ENCODE results near the gene EML2. TPM values are rescaled to one million over a fixed set of nuclear protein-coding genes. Genes with fewer than 3 reads are reported as not detected.

The EML2 gene
- total and polyA plus RNA-seq, 2 of the 4 experiments (the other 2 are of a cell fraction): 11.8 to 25.3 TPM

- Histone ChIP-seq H2BK5ac (ENCODE audit: low read depth, low read length, poor library complexity, severe bottlenecking) (no peak overlapping the region), H4K20me1 (ENCODE audit: insufficient read depth, low read length) (no peaks in the 10 kb centered on the region; the same call in 1 of the 2 replicates), H2BK120ac (ENCODE audit: low read depth, low read length) (no peak overlapping the region), H2AFZ (replicated peaks; ENCODE audit: low read length, poor library complexity) (no peak overlapping the region), H3K56ac (ENCODE audit: extremely low read depth, insufficient read depth, low read length) (no peak overlapping the region), H2AK9ac (replicated peaks; ENCODE audit: low read depth, low read length, poor library complexity) (no peak overlapping the region), H2BK15ac (ENCODE audit: low read depth, low read length) (no peak overlapping the region), H3K4ac (ENCODE audit: low read depth, low read length) (no peak overlapping the region), H3K4me1 (ENCODE audit: control insufficient read depth, insufficient read depth, low read length) (no peaks in the 10 kb centered on the region), H3K27me3 (ENCODE audit: control insufficient read depth, insufficient read depth, low read length) (peaks cover 24% of the 10 kb centered on the region), H3K14ac (replicated peaks; ENCODE audit: low read depth, low read length) (no peak overlapping the region), H3K9me3 (ENCODE audit: control insufficient read depth, insufficient read depth, low read length) (no peaks in the 10 kb centered on the region), H3K36me3 (ENCODE audit: control insufficient read depth, insufficient read depth, low read length) (no peaks in the 10 kb centered on the region), H3K4me3 (ENCODE audit: insufficient read depth, low read depth, low read length) (no peak overlapping the region), H4K8ac (ENCODE audit: low read depth in 2 of 2, low read length in 2 of 2) (no peak overlapping the region), H3K9me1 (ENCODE audit: insufficient read depth, low read length) (0 out of 2 replicates have a peak, but pooled peaks cover 1% of the 10 kb centered on the region), H4K5ac (ENCODE audit: low read depth, low read length) (no peak overlapping the region), H4K91ac (ENCODE audit: insufficient read depth, low read depth, low read length) (no peak overlapping the region), H2BK20ac (ENCODE audit: low read depth, low read length) (no peak overlapping the region), H3K23ac (ENCODE audit: low read depth, low read length) (no peak overlapping the region), H2AK5ac (ENCODE audit: low read depth, low read length) (no peak overlapping the region), H3K18ac (ENCODE audit: low read depth, low read length) (no peak overlapping the region), H3K27ac (ENCODE audit: insufficient read depth, low read length) (no peak overlapping the region), H3K79me1 (ENCODE audit: low read depth in 1 of 2, low read length in 2 of 2) (no peaks in the 10 kb centered on the region), H3K9ac (ENCODE audit: low read depth, low read length) (no peak overlapping the region), H3K4me2 (ENCODE audit: low read depth, low read length) (no peak overlapping the region)
- BruUV-seq (replicated peaks): no TSS peak
- no CpG with 5 or more reads among the region's 1 CpG for WGBS, 2 experiments (ENCODE audit: extremely low coverage in 2 of 2, insufficient read length in 1 of 2)
- ATAC-seq (ENCODE audit: low read depth) (no peak), DNase-seq (no peak)
- CTCF ChIA-PET: no interaction called here
- POLR2A ChIA-PET (ENCODE audit: unreplicated experiment): no interaction called here
- dilution Hi-C loops (cut with HindIII; ENCODE audit: low sequenced_read_pairs, unreplicated experiment): no loop called here
- in situ Hi-C loops (cut with MboI; ENCODE audit: low sequenced_read_pairs): no loop called here
- intact Hi-C loops (cut with micrococcal nuclease): no loop called here
- TF ChIP-seq MAZ (IDR thresholded peaks at IDR 0.05; ENCODE audit: borderline replicate concordance, low read depth, low read length) (no peak), CTCF (conservative IDR thresholded peaks at IDR 0.05; ENCODE audit: low read depth, low read length) (no peak)
These were observed 45.7 kb downstream of the EML2 start for GRCh38 chr19:45593520-45593919.
